AML-193 (cell line): Measurements from ENCODE around the gene SLC39A7.
"Not testable (repeated sequence)": the region's sequence is repeated elsewhere in the genome, so short reads cannot be mapped to it uniquely, and the experiment has no call there.

Experiments
- DNase-seq, 2 experiments: peaks; one replicate each; lab custom pipeline; 2025; lab: John Stamatoyannopoulos, UW

SLC39A7 gene

DNA sequence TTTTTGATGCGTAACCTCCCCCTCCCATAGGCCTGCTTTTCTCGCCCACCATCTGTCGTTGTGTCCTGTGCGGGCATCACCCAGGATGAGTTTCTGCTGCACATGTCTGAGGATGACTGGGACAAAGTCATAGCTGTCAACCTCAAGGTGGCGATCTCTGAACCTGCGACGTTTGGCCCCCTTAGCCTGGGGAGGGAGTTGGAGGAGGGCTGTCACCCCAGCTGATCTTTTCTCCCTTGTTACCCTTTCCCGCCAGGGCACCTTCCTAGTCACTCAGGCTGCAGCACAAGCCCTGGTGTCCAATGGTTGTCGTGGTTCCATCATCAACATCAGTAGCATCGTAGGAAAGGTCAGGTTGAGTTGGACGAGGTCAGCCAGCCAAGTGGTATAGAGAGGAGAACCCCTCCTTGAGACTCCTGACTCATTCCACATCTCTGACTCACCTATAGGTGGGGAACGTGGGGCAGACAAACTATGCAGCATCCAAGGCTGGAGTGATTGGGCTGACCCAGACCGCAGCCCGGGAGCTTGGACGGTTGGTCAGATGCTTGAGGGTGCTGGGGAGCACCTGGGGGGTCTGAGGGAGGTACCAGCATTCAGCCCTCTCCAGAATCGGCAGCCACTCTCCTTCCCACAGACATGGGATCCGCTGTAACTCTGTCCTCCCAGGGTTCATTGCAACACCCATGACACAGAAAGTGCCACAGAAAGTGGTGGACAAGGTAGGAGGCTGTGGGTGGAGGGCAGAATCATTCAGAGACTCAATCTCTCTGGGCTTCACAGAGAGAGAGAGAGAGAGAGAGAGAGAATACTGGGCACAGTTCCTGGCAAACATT, 4.7 kb downstream of the SLC39A7 start:
- DNase-seq: peak in 1 of 2 experiments; percentile 15

DNA sequence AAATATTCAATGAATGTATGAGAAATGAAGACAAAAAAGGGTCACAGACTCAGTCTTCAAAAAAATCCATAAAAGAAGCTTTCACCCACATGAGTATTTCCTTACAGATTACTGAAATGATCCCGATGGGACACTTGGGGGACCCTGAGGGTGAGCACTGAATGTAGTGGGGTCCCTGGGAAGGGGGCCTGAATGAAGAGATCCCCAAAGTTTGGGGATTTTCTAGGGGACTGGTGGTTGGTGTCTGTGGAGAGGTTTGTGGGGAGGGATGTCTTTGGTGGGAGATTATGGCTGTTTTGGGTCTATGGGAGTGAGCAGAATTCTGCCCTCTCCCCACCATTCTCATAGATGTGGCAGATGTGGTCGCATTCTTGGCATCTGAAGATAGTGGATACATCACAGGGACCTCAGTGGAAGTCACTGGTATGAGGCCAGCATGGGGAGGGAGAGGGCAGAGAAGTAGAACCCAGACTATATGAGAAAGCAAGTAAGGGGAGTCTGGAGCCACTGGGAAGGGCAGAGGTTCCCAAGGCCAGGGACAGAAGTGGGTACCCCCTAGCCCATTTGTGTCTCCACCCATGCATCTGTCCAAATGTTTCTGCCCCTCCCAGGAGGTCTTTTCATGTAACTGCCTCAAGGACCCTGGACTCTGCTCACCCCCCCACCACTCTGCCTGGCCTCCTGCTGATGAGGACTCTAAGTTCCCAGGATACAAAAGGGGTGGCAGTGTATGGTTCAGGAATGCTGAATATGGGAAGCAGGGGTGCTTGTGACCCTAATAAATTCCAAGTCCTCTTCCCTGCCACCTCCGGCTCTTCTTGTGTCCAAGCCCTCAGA, 5.6 kb downstream of the SLC39A7 start:
- no peak for DNase-seq

DNA sequence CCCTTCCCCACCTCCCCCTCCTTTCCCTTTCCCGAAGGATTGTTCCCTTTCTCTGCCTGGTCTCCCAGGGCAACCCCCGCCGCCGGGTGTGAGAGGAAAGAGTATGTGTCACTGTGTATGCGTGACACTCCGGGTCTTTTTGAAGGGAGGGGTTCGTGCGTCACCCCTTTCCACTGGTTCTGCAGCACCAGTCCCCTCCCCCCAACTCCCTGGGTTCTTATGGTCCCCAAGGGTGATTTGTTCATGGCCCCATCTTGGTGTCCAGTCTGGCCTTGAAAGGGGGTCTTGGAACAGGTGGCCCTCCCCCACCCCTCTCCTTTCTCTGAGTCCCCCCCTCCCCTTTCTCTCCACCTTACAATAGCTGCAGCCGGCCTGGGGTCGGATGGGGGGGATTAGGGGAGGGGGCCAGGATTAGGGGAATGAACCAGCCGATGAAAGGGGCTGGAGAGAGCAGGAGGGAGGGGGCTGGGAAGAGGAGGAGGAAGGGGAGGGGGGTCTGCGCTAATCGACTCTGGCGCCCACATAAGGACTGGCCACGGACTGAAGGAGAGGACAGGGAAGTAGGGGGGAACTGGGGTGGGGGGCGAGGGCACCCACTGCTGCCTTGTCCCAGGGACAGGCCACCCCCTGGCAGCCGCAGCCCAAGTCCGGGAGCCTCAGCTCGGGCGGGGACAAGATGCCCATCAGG, 6.3 kb downstream of the SLC39A7 start:
- DNase-seq: no peak

DNA sequence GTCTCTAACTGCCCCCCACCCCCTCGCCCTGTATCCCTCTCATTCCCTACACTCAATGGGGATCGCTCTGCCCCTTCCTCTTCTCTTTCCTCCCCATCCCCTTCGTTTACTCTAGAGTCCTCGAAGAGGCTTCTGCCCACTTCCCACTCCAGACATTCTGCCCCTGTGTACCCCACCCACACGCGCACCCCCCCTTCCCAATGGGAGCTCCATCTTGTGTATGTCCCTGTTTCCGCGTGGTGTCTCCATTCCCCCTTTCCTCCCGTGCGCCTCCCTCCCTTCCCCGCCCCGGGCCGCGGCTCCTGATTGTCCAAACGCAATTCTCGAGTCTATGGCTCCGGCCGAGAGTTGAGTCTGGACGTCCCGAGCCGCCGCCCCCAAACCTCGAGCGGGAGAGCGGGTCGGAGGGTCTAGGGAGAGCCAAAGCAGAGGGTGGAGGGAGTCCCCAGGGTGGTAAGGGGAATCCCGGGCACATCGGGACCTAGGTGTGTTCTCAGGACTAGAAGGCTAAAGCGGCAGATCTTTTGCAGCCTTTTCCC, 7.0 kb downstream of the SLC39A7 start:
- DNase-seq: no peak

DNA sequence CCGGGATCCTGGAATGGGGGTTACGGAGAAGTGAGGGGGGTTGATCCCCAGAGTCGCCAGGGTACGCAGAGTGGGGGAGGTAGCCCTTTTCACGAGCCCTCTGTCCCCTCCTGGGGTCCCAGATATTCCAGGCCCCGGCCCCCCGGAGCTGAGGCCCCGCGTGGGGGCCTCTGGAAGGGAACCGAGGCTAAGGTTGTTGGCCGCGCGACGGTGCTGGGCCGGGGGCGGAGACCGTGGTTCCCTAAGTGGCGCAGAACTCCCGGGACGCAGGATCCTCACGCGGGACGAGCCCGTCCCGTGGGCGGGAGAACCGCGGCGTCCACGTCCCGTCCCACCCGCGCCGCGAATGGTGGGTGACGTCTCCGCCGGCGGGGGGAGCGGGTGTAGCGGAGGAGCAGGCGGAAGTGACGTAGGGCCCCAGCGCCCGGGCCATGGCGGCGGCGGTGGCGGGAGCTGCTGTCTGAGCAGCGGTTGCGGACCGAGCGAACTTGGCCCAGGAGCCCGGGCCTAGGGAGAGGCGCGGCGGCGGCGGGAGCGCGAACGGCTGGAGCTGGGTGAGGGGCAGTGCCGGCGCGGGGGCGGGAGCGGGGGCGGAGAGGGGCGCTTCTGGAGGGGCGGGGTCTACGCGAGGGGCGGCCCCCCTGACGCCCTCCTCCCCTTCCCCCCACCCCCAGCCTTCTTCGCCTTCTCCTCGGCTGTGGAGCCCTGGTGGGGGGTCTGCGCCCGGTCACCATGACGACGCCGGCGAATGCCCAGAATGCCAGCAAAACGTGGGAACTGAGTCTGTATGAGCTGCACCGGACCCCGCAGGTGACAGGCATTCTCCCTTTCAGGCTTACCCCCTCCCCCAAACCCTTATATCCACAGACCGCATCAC, 7.7 kb downstream of the SLC39A7 start, which contains the start of gene RING1:
RING1 (plus strand) TSS at position 410 of the 877 bp plus-strand sequence; CDS start at position 733, 323 bp downstream.
- peak; percentile 75 to 76 for DNase-seq

DNA sequence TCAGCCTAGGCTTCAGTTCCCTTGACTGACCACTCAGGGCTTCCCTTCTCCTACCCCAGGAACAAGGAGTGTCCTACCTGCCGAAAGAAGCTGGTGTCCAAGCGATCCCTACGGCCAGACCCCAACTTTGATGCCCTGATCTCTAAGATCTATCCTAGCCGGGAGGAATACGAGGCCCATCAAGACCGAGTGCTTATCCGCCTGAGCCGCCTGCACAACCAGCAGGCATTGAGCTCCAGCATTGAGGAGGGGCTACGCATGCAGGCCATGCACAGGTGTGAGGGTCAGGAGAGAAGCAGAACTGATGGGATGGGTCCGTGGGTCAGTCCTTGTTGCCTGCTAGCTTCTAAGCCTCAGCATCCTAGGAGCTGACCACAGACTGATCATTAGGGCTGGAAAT, 9.2 kb downstream of the SLC39A7 start:
- no peak for DNase-seq

DNA sequence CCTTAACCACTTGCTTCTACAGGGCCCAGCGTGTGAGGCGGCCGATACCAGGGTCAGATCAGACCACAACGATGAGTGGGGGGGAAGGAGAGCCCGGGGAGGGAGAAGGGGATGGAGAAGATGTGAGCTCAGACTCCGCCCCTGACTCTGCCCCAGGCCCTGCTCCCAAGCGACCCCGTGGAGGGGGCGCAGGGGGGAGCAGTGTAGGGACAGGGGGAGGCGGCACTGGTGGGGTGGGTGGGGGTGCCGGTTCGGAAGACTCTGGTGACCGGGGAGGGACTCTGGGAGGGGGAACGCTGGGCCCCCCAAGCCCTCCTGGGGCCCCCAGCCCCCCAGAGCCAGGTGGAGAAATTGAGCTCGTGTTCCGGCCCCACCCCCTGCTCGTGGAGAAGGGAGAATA, 10.5 kb downstream of the SLC39A7 start:
- DNase-seq: no peak

DNA sequence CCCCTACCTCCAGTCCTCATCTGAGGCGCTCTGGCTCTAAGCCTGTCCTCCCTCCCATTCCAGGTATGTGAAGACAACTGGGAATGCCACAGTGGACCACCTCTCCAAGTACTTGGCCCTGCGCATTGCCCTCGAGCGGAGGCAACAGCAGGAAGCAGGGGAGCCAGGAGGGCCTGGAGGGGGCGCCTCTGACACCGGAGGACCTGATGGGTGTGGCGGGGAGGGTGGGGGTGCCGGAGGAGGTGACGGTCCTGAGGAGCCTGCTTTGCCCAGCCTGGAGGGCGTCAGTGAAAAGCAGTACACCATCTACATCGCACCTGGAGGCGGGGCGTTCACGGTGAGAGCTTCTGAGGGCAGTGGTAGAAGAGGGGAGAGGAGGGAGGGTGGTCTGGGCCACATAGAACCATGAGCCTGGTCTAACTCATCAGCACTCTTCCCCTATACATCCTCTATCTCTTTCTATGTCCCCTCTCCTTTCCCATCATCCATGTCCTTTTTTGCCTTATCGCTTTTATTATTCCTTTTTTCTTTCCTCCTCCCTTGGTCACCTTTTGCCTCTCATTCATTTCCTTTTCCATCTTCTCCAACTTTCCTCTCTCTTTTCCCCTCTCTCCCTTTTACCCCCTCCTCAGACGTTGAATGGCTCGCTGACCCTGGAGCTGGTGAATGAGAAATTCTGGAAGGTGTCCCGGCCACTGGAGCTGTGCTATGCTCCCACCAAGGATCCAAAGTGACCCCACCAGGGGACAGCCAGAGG, 11.2 kb downstream of the SLC39A7 start:
- no peak for DNase-seq

DNA sequence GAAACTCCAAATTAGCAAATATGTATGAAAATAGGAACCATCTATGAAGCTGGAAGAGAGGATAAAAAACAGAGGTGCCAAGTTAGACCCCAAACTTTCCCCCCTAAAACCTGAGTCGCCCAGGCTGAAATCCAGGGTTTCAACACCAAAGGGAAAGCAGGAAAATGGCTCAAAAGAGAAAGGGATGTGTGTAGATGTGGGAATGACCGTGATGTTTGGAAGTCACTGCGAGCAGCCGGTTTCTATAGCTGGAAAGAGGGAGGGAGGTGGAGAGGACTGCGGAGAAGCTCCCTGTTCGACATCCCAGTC, 12.1 kb downstream of the SLC39A7 start:
- no peak for DNase-seq

DNA sequence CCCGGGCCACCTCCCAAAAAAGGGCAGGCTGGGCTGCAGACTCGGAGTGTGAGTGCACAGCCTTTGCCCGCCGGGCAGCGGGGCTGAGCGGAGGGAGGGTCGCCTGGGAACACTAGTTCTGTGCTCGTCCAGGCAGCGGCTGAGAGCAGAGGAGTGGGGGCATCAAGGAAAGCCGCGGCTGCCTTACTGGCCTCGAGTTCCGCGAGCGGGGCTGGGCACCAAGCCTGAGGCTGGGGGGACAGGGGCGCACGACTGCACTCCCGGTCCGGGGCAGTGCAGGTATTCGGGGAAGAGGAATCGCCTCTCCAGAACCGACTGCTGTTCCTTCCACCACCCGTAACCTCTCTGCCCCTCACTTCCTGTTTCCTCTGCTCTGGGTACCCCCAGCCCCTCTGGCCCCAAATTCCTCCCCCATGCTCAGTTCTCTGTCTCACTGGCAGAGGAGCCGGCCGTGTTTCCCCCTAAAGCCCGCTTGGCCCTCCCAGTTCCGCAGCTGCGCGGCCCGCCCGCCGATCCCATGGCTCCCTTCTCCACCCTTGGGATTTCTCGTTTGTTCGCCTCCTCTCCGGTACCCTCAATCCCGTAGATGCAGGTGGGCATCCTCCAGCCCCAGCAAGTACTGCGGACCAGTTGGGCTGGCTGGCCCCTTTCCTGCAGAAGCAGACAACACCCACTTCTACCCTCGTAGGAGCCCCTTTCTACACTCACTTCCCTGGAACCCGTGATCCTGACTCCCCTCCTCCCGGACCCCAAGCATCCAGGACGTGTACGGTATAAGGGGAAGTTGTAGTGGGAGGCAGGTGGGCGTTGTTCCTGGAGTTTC, 12.7 kb downstream of the SLC39A7 start:
- no peak for DNase-seq

DNA sequence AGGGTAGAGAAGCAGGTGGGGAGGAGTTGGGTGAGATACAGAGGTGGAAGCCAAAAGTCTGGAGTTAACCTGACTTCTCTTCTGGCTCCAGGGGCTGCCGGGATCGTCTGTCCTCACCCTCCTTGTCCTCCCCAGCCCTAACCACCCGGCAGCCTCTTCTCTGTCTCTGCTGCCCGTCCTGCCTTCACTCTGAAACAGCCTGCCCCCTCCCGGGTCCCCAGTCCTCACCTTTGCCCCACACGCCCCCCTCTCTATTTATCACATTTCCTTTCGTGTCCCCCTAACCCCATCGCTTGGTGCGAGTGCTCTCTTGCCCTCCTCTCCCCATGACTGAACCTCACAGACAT, 13.3 kb downstream of the SLC39A7 start:
- no peak for DNase-seq

DNA sequence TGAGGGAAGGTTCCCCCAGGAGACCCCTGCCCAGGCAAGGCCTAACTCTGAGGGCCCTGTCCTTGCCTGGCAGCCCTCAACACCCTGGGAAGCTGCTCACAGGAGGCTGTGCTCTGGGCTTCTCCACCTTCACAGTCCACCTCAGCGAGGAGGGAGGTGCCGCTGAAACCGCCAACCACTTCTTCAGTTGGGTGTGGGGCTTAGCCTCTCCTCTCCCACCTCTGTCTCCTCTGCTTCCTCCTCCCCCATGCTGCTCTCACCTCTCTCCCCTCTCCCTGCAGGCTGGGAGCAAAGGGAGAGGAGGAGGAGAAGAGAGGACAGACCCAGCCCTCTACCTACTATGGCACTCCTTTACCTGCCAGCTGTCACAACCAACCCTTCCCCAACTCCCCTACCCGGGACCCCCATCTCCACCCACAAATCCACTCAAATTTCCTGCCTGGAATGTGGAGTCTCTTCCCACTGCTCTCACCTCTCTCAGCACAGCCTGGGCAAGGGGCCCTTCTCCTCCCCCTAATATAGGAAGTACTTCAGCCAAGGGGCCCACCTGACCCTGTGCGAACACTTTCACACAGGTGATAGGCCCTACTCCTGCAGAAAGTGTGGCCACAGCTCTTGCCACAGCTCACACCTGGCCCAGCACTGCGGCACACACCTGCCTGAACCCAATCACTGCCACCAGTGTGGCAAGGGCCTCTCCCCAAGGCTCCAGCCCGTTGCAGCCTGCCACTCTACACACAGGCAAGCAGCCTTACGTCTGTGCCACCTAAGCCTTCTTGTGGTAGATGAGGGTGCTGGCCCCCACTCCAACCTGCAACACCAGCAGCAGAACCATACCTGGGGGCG, 14.8 kb downstream of the SLC39A7 start:
- no peak for DNase-seq

DNA sequence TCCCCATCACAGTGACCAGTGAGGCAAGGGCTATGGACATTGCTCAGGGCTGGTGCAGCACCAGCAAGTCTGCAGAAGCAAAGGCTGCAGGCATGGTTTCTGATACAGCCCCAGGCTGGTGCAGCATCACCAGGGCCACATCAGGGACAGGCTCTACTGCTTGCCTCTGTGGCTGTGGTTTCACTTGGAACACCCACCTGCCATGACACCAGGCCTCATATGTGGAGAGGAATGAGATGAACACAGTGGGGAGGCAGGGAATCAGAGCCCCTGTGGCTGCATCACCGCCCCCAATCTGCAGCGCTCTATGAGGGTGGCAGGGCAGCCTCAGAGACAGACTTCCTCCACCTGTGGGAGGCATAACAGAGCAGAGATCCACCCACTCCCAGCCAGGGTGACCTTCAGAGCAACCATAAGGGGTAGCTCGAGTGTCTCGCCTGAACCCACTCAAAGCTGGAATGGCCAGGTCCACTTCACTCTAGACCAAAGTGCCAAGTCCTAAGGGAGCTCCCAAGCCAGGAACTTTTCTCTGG, 15.5 kb downstream of the SLC39A7 start:
- no peak for DNase-seq

DNA sequence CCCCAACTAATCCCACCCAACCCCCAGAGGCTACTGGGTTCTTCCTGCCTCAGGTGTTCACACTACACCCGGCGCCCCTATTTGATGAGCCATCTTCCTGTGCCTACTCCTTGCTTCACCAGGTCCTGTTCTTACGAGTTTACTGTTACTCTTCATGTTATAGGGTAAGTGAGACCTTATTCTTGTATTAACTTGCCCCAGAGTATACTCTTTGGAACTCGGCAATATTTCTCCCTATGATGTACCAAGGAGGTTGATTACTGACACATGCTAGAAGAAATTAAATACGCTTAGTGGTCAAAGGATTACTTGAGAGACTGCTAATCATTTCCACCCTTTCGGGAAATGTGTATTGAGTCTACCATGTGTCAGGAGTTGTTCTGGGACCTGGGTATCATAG, 16.6 kb downstream of the SLC39A7 start:
- no peak for DNase-seq

DNA sequence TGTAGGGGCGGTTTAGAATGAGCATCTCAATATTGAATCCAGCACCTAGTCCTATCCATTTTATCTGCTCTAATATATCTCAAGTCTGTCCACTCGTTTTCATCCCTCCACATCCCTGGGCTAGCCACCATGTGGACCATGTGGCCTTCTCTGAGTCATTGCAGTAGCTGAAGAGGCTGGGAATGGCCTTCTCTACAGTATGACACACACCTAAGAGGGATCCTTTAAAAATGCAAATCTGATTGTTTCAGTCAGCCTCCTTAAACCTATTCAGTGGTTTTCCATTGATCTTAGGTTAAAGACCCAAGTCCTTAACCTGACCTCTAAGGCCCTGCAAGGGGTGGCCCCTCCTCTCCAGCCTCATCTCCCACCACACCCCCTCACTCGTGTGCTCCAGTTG, 17.0 kb downstream of the SLC39A7 start:
- DNase-seq: no peak

DNA sequence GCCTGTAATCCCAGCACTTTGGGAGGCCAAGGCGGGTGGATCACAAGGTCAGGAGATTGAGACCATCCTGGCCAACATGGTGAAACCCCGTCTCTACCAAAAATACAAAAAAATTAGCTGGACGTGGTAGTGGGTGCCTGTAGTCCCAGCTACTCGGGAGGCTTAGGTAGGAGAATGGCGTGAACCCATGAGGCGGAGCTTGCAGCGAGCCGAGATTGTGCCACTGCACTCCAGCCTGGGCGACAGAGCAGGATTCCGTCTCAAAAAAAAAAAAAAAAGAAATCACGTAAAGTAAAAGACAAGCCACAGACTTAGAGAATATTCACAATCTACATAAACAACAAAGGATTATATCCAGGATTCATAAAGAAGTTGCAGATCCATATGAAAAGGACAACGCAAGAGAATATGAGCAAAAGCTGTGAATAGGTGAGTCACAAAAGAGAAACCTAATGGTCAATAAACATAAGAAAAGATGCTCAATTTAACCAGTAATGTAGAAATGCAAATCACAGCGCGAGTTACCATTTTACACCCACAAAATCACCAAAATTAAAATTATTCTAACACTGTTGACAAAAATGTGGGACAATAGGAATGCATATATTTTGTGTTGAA, 25.9 kb downstream of the SLC39A7 start:
- DNase-seq: not testable (repeated sequence)

DNA sequence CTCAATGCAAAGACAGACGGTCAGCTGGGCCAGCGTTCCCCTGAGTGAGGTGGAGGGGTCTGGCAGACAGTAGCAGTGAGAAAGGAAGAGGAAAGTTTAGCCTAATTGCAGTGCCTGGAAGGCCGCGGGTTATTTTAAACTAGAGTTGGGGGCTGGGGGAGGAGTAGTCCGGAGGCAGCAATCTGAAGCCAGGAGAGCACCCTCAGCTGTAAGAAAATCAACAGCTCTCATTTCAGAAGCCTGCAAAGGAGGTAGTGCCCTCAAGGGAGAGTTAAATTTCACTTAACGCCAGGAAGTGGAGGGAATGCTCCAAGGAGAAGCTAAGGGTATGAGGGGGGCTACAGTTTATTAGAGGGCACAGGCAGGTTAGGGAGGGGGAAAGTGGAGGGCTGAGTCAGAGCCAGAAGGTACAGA, 34.6 kb downstream of the SLC39A7 start:
- DNase-seq: no peak

DNA sequence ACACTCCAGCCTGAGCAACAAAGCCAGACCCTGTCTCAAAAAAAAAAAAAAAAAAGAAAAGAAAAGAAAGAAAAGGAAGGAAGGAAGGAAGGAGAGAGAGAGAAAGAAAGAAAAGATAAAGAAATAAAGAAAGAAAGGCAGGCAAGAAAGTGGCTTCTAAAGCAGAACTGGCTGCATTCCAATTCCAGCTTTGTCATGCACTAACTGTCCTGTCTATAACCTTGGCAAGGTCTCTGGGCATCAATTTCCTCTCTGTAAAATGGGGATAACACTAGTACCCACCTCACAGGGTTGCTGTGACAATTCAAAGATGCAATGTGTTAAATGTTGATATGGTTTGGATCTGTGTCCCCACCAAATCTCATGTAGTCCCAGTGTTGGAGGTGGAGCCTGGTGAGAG, 35.7 kb downstream of the SLC39A7 start:
- DNase-seq: no peak
